Liver (tissue), 3 donors: ENCODE data around the gene CCNK.

Experiments used
- GABPA ChIP-seq, 2 donors: IDR thresholded peaks in 1 of 2; conservative IDR thresholded peaks in 1 of 2; 2 replicates each; pipeline ENCODE4 v1.6.1; 2016; ENCODE audit warnings: antibody characterized with exemption in 2 of 2, mild to moderate bottlenecking in 1 of 2, moderate library complexity in 1 of 2
- HNF4G ChIP-seq: IDR thresholded peaks from 2 replicates; pipeline ENCODE4 v1.6.1; 2016; ENCODE audit warnings: antibody characterized with exemption
- JUND ChIP-seq, 2 donors: IDR thresholded peaks; 2 replicates each; pipeline ENCODE4 v1.6.1; 2016; ENCODE audit warnings: antibody characterized with exemption in 2 of 2
- RAD21 ChIP-seq, 2 donors: IDR thresholded peaks; 2 replicates each; pipeline ENCODE4 v1.6.1; 2016; ENCODE audit warnings: antibody characterized with exemption in 2 of 2, mild to moderate bottlenecking in 2 of 2
- RXRA ChIP-seq, 2 donors: IDR thresholded peaks; 2 replicates each; pipeline ENCODE4 v1.6.1; 2017 to 2018; ENCODE audit warnings: antibody characterized with exemption in 2 of 2, mild to moderate bottlenecking in 1 of 2
- SP1 ChIP-seq: IDR thresholded peaks from 2 replicates; pipeline ENCODE4 v1.6.1; 2018; ENCODE audit warnings: antibody characterized with exemption, mild to moderate bottlenecking
- YY1 ChIP-seq: IDR thresholded peaks from 2 replicates; pipeline ENCODE4 v1.6.1; 2016; ENCODE audit warnings: antibody characterized with exemption, mild to moderate bottlenecking
- TF ChIP-seq, protein P1 (sequence below): fragments of 150-350 bp; IDR thresholded peaks from 2 replicates; pipeline ENCODE4 v1.5.1; 2017; ENCODE audit warnings: improper control_type of control experiment, low read depth, low read length; ENCODE audit not compliant: missing input control
- TF ChIP-seq, protein P2 (sequence below): IDR thresholded peaks from 2 replicates; pipeline ENCODE4 v1.6.1; 2016; ENCODE audit warnings: antibody characterized with exemption
- TF ChIP-seq, protein P3 (sequence below): IDR thresholded peaks from 2 replicates; pipeline ENCODE4 v1.6.1; 2016; ENCODE audit warnings: antibody characterized with exemption, mild to moderate bottlenecking
- TF ChIP-seq, protein P4 (sequence below): IDR thresholded peaks from 2 replicates; pipeline ENCODE4 v1.6.1; 2016; ENCODE audit warnings: antibody characterized with exemption
- donor health status: healthy.
- donor health status: healthy.

DNA sequence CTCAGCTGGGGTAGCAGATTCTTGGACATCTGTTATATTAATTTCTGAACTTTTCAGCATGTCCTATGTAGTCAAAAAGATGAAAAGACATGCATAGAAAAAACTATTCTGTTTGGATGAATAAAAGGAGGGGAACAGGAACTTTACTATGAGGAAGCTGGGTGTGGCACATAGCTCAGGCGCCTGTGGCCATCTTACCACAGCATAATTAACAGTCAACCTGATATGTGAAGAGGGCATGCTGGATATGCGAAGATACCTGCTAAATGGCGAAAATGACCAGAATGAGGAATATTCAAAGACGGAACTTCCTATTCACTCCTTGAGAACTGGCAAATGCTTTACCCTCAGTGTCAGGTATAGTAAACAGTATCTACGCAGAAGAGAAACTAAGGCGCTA lies 19.0 kb upstream of the CCNK start:
- TF ChIP-seq, protein P1, sequence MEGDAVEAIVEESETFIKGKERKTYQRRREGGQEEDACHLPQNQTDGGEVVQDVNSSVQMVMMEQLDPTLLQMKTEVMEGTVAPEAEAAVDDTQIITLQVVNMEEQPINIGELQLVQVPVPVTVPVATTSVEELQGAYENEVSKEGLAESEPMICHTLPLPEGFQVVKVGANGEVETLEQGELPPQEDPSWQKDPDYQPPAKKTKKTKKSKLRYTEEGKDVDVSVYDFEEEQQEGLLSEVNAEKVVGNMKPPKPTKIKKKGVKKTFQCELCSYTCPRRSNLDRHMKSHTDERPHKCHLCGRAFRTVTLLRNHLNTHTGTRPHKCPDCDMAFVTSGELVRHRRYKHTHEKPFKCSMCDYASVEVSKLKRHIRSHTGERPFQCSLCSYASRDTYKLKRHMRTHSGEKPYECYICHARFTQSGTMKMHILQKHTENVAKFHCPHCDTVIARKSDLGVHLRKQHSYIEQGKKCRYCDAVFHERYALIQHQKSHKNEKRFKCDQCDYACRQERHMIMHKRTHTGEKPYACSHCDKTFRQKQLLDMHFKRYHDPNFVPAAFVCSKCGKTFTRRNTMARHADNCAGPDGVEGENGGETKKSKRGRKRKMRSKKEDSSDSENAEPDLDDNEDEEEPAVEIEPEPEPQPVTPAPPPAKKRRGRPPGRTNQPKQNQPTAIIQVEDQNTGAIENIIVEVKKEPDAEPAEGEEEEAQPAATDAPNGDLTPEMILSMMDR = no peak
- TF ChIP-seq, protein P2, sequence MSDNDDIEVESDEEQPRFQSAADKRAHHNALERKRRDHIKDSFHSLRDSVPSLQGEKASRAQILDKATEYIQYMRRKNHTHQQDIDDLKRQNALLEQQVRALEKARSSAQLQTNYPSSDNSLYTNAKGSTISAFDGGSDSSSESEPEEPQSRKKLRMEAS = no peak
- no peak for TF ChIP-seq RAD21 (IDR thresholded peaks at IDR 0.05)
- no peak for TF ChIP-seq GABPA (IDR thresholded peaks at IDR 0.05 in 1 of 2, conservative IDR thresholded peaks at IDR 0.05 in 1 of 2)
- no peak for TF ChIP-seq RXRA (IDR thresholded peaks at IDR 0.05)
- no peak for TF ChIP-seq YY1
- TF ChIP-seq JUND (IDR thresholded peaks at IDR 0.05) = no peak
- TF ChIP-seq HNF4G = no peak
- TF ChIP-seq, protein P3, sequence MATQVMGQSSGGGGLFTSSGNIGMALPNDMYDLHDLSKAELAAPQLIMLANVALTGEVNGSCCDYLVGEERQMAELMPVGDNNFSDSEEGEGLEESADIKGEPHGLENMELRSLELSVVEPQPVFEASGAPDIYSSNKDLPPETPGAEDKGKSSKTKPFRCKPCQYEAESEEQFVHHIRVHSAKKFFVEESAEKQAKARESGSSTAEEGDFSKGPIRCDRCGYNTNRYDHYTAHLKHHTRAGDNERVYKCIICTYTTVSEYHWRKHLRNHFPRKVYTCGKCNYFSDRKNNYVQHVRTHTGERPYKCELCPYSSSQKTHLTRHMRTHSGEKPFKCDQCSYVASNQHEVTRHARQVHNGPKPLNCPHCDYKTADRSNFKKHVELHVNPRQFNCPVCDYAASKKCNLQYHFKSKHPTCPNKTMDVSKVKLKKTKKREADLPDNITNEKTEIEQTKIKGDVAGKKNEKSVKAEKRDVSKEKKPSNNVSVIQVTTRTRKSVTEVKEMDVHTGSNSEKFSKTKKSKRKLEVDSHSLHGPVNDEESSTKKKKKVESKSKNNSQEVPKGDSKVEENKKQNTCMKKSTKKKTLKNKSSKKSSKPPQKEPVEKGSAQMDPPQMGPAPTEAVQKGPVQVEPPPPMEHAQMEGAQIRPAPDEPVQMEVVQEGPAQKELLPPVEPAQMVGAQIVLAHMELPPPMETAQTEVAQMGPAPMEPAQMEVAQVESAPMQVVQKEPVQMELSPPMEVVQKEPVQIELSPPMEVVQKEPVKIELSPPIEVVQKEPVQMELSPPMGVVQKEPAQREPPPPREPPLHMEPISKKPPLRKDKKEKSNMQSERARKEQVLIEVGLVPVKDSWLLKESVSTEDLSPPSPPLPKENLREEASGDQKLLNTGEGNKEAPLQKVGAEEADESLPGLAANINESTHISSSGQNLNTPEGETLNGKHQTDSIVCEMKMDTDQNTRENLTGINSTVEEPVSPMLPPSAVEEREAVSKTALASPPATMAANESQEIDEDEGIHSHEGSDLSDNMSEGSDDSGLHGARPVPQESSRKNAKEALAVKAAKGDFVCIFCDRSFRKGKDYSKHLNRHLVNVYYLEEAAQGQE = no peak
- TF ChIP-seq, protein P4, sequence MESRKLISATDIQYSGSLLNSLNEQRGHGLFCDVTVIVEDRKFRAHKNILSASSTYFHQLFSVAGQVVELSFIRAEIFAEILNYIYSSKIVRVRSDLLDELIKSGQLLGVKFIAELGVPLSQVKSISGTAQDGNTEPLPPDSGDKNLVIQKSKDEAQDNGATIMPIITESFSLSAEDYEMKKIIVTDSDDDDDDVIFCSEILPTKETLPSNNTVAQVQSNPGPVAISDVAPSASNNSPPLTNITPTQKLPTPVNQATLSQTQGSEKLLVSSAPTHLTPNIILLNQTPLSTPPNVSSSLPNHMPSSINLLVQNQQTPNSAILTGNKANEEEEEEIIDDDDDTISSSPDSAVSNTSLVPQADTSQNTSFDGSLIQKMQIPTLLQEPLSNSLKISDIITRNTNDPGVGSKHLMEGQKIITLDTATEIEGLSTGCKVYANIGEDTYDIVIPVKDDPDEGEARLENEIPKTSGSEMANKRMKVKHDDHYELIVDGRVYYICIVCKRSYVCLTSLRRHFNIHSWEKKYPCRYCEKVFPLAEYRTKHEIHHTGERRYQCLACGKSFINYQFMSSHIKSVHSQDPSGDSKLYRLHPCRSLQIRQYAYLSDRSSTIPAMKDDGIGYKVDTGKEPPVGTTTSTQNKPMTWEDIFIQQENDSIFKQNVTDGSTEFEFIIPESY = no peak
- no peak for TF ChIP-seq SP1
